Measurements from ENCODE around the gene ZNF280D.

- TF ChIP-seq POLR2A (IDR thresholded peaks at IDR 0.05), result no peak
- no peak for TF ChIP-seq CTCF (IDR thresholded peaks at IDR 0.05)
Observed at GRCh38 chr15:56715220-56715619, 18.1 kb downstream of the ZNF280D start.
